ENCODE measurements around the gene EEF2. TPM values are rescaled to one million over a fixed set of nuclear protein-coding genes. Genes with fewer than 3 reads are reported as not detected.
"Not testable (repeated sequence)": the region's sequence is repeated elsewhere in the genome, so short reads cannot be mapped to it uniquely, and the experiment has no call there.

EEF2 gene
- total and polyA plus RNA-seq, 2 donors (not counting 3 experiments of a cell fraction or from before 2014, with no cell fraction given), result 1,496 to 2,318 TPM

DNA sequence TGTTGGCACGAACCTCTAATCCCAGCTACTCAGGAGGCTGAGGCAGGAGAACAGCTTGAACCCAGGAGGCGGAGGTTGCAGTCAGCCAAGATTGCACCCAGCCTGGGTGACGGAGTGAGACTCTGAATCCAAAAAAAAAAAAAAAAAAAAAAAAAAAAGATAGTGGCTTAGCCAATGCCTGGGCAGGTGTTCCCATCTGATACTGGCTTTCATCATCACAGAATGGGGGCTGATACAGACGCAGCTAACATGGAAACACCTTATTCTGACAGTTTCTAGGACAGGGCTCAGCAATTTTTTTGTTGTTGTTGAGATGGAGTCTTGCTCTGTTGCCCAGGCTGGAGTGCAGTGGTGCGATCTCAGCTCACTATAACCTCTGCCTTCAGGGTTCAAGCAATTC is 15.5 kb upstream of the EEF2 start:
- H3K4me1 ChIP-seq (ENCODE audit: control insufficient read depth, extremely low read depth, insufficient read depth, low read length); BruUV-seq (replicated peaks); dilution Hi-C loops (cut with MboI; ENCODE audit: extremely low pct_ligation_motif_present, low sequenced_read_pairs); H3K4me2 ChIP-seq (ENCODE audit: insufficient read depth, low read length); H2AFZ ChIP-seq (ENCODE audit: low read depth, low read length); FAIRE-seq; H4K20me1 ChIP-seq (replicated peaks; ENCODE audit: control insufficient read depth, extremely low read depth, insufficient read depth, low read length); H3K36me3 ChIP-seq (ENCODE audit: control insufficient read depth in 2 of 2, extremely low read depth in 1 of 2, insufficient read depth in 2 of 2, low read length in 2 of 2); H3K27me3 ChIP-seq (ENCODE audit: control insufficient read depth in 2 of 2, insufficient read depth in 2 of 2, low read length in 2 of 2); DNase-seq (ENCODE audit: low read depth, low spot score); H3K9me1 ChIP-seq (replicated peaks; ENCODE audit: control insufficient read depth, extremely low read depth, insufficient read depth, low read length); H3K79me2 ChIP-seq (ENCODE audit: control insufficient read depth, insufficient read depth, low read length); intact Hi-C loops (cut with micrococcal nuclease); H3K9me3 ChIP-seq (replicated peaks; ENCODE audit: control insufficient read depth, insufficient read depth, low read length); H3K4me3 ChIP-seq (replicated peaks in 1 of 3; ENCODE audit: insufficient read depth in 1 of 3, low read depth in 1 of 3, low read length in 3 of 3); H3K9ac ChIP-seq (replicated peaks; ENCODE audit: extremely low read depth, insufficient read depth, low read length); POLR2A ChIA-PET; H3K27ac ChIP-seq (ENCODE audit: insufficient read depth, low read depth, low read length): not testable (repeated sequence)
- CTCF ChIA-PET, result interaction anchor here (2.0 to 2.9 kb wide), 2 partner anchors 13 to 139 kb away, joined by 10 to 13 read pairs; no protein-coding TSS in a partner anchor

DNA sequence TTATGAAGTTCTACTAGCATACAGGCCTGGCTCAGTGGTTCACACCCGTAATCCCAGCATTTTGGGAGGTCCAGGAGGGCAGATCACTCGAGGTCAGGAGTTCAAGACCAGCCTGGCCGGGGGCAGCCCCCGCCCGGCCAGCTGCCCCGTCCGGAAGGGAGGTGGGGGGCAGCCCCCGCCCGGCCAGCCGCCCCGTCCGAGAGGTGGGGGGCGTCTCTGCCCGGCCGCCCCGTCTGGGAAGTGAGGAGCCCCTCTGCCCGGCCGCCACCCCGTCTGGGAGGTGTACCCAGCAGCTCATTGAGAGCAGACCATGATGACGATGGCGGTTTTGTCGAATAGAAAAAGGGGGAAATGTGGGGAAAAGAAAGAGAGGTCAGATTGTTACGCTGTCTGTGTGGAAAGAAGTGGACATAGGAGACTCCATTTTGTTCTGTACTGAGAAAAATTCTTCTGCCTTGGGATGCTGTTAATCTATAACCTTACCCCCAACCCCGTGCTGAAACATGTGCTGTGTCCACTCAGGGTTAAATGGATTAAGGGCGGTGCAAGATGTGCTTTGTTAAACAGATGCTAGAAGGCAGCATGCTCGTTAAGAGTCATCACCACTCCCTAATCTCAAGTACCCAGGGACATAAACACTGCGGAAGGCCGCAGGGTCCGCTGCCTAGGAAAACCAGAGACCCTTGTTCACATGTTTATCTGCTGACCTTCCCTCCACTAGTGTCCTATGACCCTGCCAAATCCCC is 13.6 kb upstream of the EEF2 start:
- H2AFZ ChIP-seq (ENCODE audit: low read depth, low read length); dilution Hi-C loops (cut with MboI; ENCODE audit: extremely low pct_ligation_motif_present, low sequenced_read_pairs); H3K27ac ChIP-seq (ENCODE audit: insufficient read depth, low read depth, low read length); H3K9me3 ChIP-seq (replicated peaks; ENCODE audit: control insufficient read depth, insufficient read depth, low read length); intact Hi-C loops (cut with micrococcal nuclease); H3K4me1 ChIP-seq (ENCODE audit: control insufficient read depth, extremely low read depth, insufficient read depth, low read length); H3K9ac ChIP-seq (replicated peaks; ENCODE audit: extremely low read depth, insufficient read depth, low read length); H3K4me2 ChIP-seq (ENCODE audit: insufficient read depth, low read length); H3K27me3 ChIP-seq (ENCODE audit: control insufficient read depth in 2 of 2, insufficient read depth in 2 of 2, low read length in 2 of 2); BruUV-seq (replicated peaks); H3K79me2 ChIP-seq (ENCODE audit: control insufficient read depth, insufficient read depth, low read length); FAIRE-seq; H4K20me1 ChIP-seq (replicated peaks; ENCODE audit: control insufficient read depth, extremely low read depth, insufficient read depth, low read length); H3K36me3 ChIP-seq (ENCODE audit: control insufficient read depth in 2 of 2, extremely low read depth in 1 of 2, insufficient read depth in 2 of 2, low read length in 2 of 2); H3K9me1 ChIP-seq (replicated peaks; ENCODE audit: control insufficient read depth, extremely low read depth, insufficient read depth, low read length); DNase-seq (ENCODE audit: low read depth, low spot score); H3K4me3 ChIP-seq (replicated peaks in 1 of 3; ENCODE audit: insufficient read depth in 1 of 3, low read depth in 1 of 3, low read length in 3 of 3); POLR2A ChIA-PET: not testable (repeated sequence)
- CTCF ChIA-PET, result interaction anchor here (2.0 kb wide), 1 partner anchor 141 kb away, joined by 10 read pairs; no protein-coding TSS in a partner anchor
